Kidney (tissue), 14 donors: ENCODE data around the gene PNMA8B. TPM values are rescaled to one million over a fixed set of nuclear protein-coding genes. Genes with fewer than 3 reads are reported as not detected.
"Not testable (repeated sequence)": the region's sequence is repeated elsewhere in the genome, so short reads cannot be mapped to it uniquely, and the experiment has no call there.

Experiments
- DNase-seq, 5 donors: peaks; one replicate each; pipeline ENCODE4 v3.0.0-alpha.2; 2013 to 2020
- FAIRE-seq: peaks from 2 replicates; lab custom pipeline; 2012; peaks lifted over from hg19 to GRCh38; lab: Jason Lieb, UNC
- H3K27ac ChIP-seq, 2 donors: one replicate each; pipeline ENCODE4 v1.7.0; 2013; ENCODE audit warnings: low read depth in 2 of 2, low read length in 2 of 2, inconsistent platforms in 1 of 2
- H3K27me3 ChIP-seq: one replicate; pipeline ENCODE4 v1.7.1; 2013; ENCODE audit warnings: low read length, inconsistent platforms; ENCODE audit not compliant: control insufficient read depth, insufficient read depth
- H3K36me3 ChIP-seq, 3 donors: one replicate each; pipeline versions ENCODE4 v1.7.0 to v1.7.1; 2013; ENCODE audit warnings: low read length in 3 of 3, control low read depth in 1 of 3, inconsistent platforms in 1 of 3; ENCODE audit not compliant: insufficient read depth in 3 of 3, control insufficient read depth in 2 of 3
- H3K4me1 ChIP-seq, 3 donors: one replicate each; pipeline versions ENCODE4 v1.7.0 to v1.7.1; 2013; ENCODE audit warnings: low read length in 3 of 3, inconsistent platforms in 1 of 3, low read depth in 1 of 3; ENCODE audit not compliant: control insufficient read depth in 2 of 3, insufficient read depth in 2 of 3
- H3K4me3 ChIP-seq, 3 donors: one replicate each; pipeline versions ENCODE4 v1.7.0 to v1.8.1; 2013; ENCODE audit warnings: low read length in 3 of 3, control low read depth in 1 of 3, inconsistent platforms in 1 of 3
- H3K9ac ChIP-seq, 3 donors: one replicate each; pipeline versions ENCODE4 v1.7.0 to v1.7.1; 2013; ENCODE audit warnings: low read length in 3 of 3, control low read depth in 1 of 3, inconsistent platforms in 1 of 3
- H3K9me3 ChIP-seq, 3 donors: one replicate each; pipeline versions ENCODE4 v1.7.0 to v1.7.1; 2013; ENCODE audit warnings: low read length in 3 of 3, control low read depth in 1 of 3, inconsistent platforms in 1 of 3; ENCODE audit not compliant: control insufficient read depth in 2 of 3, insufficient read depth in 1 of 3
- intact Hi-C: fragments of 100-400 bp; cut with DNase I; formaldehyde crosslinking; loops from one replicate; pipeline ENCODE4 v1.11.1; 2022
- polyA plus RNA-seq: library from polyadenylated mRNA; stranded (reverse); fragments of 350-450 nt; fragmentation: Illumina TruSeq; extraction: RNeasy Lipid Tissue Mini Kit (QIAGEN cat#74804); gene quantifications from one replicate; pipeline ENCODE4 v1.2.3, GENCODE V29; 2014; ENCODE audit warnings: low read depth, low replicate concordance; ENCODE audit not compliant: insufficient read depth
- total RNA-seq: library from RNA; stranded (reverse); fragmentation: NEBNext Ultra II Directional; extraction: Animal tissue kit (Norgen Biotek cat#: 25700); gene quantifications from one replicate; pipeline ENCODE4 v1.2.1, GENCODE V29; 2021
- TF ChIP-seq, protein P1 (sequence below): IDR thresholded peaks from 3 replicates; pipeline ENCODE4 v1.5.1; 2012; ENCODE audit warnings: mild to moderate bottlenecking, moderate library complexity, borderline replicate concordance; ENCODE audit not compliant: insufficient read depth; ENCODE audit errors: extremely low read depth
- donor health status: control.
- donor health status: control.
- donor health status: control.
- donor health status: control.
- donor health status: control.
- donor health status: DM: yes; HTN: yes; CAD: no.
- donor health status: Normal renal cell carcinoma (clear cell type).

The PNMA8B gene
- total and polyA plus RNA-seq, 2 donors from 2014 or later, result 0.67 to 1.3 TPM

DNA sequence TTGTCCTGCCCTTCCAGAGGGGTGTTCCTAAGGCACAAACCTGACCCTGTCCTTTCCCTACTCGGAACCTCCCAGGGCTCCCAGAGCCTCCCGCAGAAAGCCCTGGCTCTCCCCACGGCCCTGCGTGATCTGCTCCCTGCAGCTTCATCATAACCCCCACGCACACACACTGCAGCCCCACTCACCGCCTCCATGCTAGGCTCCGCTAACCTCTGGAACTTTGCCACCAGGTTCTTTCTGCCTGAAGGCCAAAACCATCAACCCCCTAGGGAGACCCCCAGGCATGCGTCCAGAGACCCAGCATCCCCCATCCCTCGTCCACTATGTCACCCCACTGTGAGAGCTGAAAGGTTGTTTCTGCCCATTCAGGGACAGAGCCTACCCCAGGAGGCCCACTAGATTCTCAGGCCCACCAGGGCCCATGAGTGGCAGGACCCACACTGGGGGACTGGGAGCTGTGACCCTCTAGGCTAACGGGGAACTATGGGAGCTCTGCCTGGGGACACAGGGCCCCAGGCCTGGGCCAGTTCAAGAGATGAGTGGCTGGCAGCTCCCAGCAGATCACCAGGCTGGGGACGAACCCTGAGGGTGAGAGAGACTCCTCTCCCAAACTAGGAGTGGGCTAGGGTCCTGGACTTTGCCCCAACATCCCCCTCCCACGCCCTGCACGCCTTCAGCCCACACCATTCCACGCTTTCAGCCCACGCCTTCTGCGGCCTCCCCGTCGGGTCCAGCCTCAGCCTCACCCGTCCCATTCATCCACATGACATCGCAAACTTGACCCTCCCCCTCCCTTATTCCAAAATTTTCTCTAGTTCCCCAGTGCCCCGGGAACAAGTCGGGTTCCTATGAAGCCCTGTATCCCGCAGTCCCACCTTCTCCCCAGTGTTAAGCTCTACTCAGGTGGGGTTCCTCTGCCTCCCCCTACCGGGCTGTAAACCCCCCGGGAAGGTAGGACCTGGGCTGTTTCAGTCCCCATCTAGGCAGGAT lies 33.2 kb upstream of the PNMA8B start:
- Histone ChIP-seq H3K27ac (no peak overlapping the region), H3K4me1 (peaks cover 0 to 3% (median 2%) of the 10 kb centered on the region in 3 donors), H3K36me3 (no peaks in the 10 kb centered on the region), H3K4me3 (no peak overlapping the region), H3K9ac (no peak overlapping the region), H3K27me3 (no peaks in the 10 kb centered on the region), H3K9me3 (no peaks in the 10 kb centered on the region)
- DNase-seq, result no peak
- TF ChIP-seq, protein P1, sequence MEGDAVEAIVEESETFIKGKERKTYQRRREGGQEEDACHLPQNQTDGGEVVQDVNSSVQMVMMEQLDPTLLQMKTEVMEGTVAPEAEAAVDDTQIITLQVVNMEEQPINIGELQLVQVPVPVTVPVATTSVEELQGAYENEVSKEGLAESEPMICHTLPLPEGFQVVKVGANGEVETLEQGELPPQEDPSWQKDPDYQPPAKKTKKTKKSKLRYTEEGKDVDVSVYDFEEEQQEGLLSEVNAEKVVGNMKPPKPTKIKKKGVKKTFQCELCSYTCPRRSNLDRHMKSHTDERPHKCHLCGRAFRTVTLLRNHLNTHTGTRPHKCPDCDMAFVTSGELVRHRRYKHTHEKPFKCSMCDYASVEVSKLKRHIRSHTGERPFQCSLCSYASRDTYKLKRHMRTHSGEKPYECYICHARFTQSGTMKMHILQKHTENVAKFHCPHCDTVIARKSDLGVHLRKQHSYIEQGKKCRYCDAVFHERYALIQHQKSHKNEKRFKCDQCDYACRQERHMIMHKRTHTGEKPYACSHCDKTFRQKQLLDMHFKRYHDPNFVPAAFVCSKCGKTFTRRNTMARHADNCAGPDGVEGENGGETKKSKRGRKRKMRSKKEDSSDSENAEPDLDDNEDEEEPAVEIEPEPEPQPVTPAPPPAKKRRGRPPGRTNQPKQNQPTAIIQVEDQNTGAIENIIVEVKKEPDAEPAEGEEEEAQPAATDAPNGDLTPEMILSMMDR, result no peak
- intact Hi-C loops, result no loop called here
- no peak for FAIRE-seq

DNA sequence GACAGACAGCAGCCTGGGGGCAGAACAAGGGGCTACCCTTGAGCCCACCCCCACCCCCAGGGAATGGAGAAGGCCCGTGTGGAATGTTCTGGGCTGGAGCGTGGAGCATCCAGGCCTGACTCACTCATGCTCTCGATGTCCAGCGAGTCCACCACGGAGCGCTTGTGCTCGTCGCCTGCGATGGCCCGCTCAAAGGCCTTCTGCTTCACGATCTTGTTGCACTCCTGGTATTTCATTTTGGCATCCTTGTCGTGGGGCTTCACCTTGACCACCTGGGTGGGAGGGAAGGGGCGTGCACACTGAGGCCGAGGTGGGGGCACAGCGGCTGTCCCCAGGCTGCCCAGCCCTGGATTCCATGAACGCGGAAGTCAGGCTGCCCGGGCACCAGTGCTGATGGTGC lies 31.1 kb upstream of the PNMA8B start:
- DNase-seq, H3K4me3 ChIP-seq, intact Hi-C loops, H3K4me1 ChIP-seq, FAIRE-seq, H3K9ac ChIP-seq, H3K9me3 ChIP-seq, H3K27me3 ChIP-seq, H3K36me3 ChIP-seq, H3K27ac ChIP-seq: not testable (repeated sequence)

DNA sequence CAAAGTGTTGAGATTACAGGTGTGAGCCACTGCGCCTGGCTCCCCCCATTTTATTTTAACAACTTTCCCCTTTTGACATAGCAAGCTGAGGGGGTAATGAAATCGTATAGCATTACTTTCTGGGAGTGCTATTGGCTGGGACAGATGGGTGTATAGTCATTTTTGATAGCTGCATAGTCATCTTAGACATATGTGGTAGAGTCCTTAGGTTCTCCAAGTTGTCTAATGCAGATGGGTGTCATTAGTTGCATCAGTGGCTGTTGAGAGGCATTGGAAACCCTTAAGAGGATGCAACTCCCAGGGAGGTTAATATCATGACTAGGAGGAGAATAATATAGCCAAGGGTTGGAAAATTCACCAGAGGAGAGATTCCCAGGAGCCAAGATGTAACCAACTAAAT lies 28.6 kb upstream of the PNMA8B start:
- intact Hi-C loops, result no loop called here
- FAIRE-seq, result no peak

DNA sequence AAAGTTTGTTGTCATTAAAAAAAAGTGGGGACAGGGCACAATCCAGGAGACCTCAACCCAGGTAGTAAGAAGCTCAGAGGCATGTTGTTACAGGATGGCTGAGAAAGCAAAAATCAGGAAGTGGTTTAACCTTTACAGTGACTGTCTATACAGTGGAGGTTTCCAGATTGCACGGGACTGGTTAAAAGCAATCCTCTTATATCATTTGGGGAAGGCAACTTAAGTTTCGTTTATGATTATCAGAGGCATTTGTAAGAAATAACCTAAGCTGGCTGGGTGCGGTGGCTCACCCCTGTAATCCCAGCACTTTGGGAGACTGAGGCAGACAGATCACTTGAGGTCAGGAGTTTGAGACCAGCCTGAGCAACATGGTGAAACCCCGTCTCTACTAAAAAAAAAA lies 27.3 kb upstream of the PNMA8B start:
- DNase-seq, H3K9me3 ChIP-seq, H3K27me3 ChIP-seq, FAIRE-seq, H3K9ac ChIP-seq, intact Hi-C loops, H3K27ac ChIP-seq, H3K4me3 ChIP-seq, H3K36me3 ChIP-seq, H3K4me1 ChIP-seq: not testable (repeated sequence)

More for the DNA sequence above, 28.6 kb upstream of the PNMA8B start:
- Histone ChIP-seq H3K4me1 (no peaks in the 10 kb centered on the region), H3K9me3 (no peaks in the 10 kb centered on the region), H3K27ac (no peak overlapping the region), H3K9ac (no peak overlapping the region), H3K4me3 (no peak overlapping the region), H3K36me3 (no peaks in the 10 kb centered on the region), H3K27me3 (no peaks in the 10 kb centered on the region)
- TF ChIP-seq, protein P1, result no peak
- DNase-seq, result no peak
